B cell (primary cell): Measurements from ENCODE around the gene CDCA8. TPM values are rescaled to one million over a fixed set of nuclear protein-coding genes. Genes with fewer than 3 reads are reported as not detected.

Experiments
- ATAC-seq: fragments of 200-7000 bp; cut with Tn5 transposase; one replicate; pipeline ENCODE4 v1.10.0; 2021; ENCODE audit warnings: low read depth, mild to moderate bottlenecking, moderate number of reproducible peaks, moderate library complexity
- CTCF ChIA-PET: fragments of 350-600 bp; sonication (Branson Sonifier 250); formaldehyde crosslinking; loops from one replicate; lab custom pipeline; 2021; ENCODE audit warnings: antibody characterized with exemption, inconsistent platforms; lab: Charles Lee
- POLR2A ChIA-PET: fragments of 350-600 bp; sonication (Branson Sonifier 250); formaldehyde crosslinking; loops from one replicate; lab custom pipeline; 2021; ENCODE audit warnings: antibody characterized with exemption; lab: Charles Lee
- DNase-seq: peaks from one replicate; pipeline ENCODE4 v3.0.0; 2013
- H2AFZ ChIP-seq: 2 replicates; pipeline ENCODE4 v1.6.1; 2012; ENCODE audit warnings: mild to moderate bottlenecking, low read depth, low read length; ENCODE audit not compliant: insufficient read depth, poor library complexity, severe bottlenecking
- H3K27ac ChIP-seq, 2 donors: 1 replicate in 1 of 2; 2 replicates in 1 of 2; pipeline ENCODE4 v1.5.1; 2012 to 2013; ENCODE audit warnings: low read length in 2 of 2, mild to moderate bottlenecking in 2 of 2, moderate library complexity in 1 of 2
- H3K27me3 ChIP-seq, 4 experiments: fragments of 200-600 bp in 1 of 4; sonication (generic) in 1 of 4; replicated peaks in 1 of 4; 1 replicate in 2 of 4; 2 replicates in 2 of 4; pipeline versions ENCODE4 v1.6.1 to v1.7.0; 2013 to 2016; ENCODE audit warnings: low read length in 3 of 4, mild to moderate bottlenecking in 2 of 4, mixed read lengths in 1 of 4, moderate library complexity in 1 of 4; ENCODE audit not compliant: insufficient read depth in 4 of 4, control insufficient read depth in 3 of 4; ENCODE audit errors: control extremely low read depth in 1 of 4
- H3K36me3 ChIP-seq, 2 experiments: replicated peaks in 1 of 2; 1 replicate in 1 of 2; 2 replicates in 1 of 2; pipeline versions ENCODE4 v1.6.1 to v1.7.1; 2013; ENCODE audit warnings: low read length in 1 of 2; ENCODE audit not compliant: insufficient read depth in 2 of 2, control insufficient read depth in 1 of 2; ENCODE audit errors: control extremely low read depth in 1 of 2, extremely low read depth in 1 of 2
- H3K4me1 ChIP-seq, 2 donors: fragments of 200-600 bp in 1 of 2; sonication (generic) in 1 of 2; 1 replicate in 1 of 2; 2 replicates in 1 of 2; pipeline versions ENCODE4 v1.5.1 to v1.6.1; 2013 to 2017; ENCODE audit warnings: low read length in 2 of 2; ENCODE audit not compliant: control insufficient read depth in 2 of 2, insufficient read depth in 2 of 2
- H3K4me2 ChIP-seq: replicated peaks from 2 replicates; pipeline ENCODE3; 2012; ENCODE audit warnings: mild to moderate bottlenecking, low read depth, low read length; ENCODE audit not compliant: poor library complexity, severe bottlenecking
- H3K4me3 ChIP-seq, 5 experiments: fragments of 200-600 bp in 1 of 5; sonication (generic) in 1 of 5; 1 replicate in 3 of 5; 2 replicates in 2 of 5; pipeline versions ENCODE4 v1.5.1 to v1.7.0; 2011 to 2016; ENCODE audit warnings: low read length in 4 of 5, mild to moderate bottlenecking in 4 of 5, low read depth in 2 of 5, control low read depth in 1 of 5, moderate library complexity in 1 of 5; ENCODE audit not compliant: insufficient read depth in 1 of 5; ENCODE audit errors: control extremely low read depth in 1 of 5, extremely low read depth in 1 of 5
- H3K79me2 ChIP-seq: fragments of 200-600 bp; sonication (generic); one replicate; pipeline ENCODE4 v1.6.0; 2016; ENCODE audit warnings: low read length; ENCODE audit not compliant: control insufficient read depth, insufficient read depth
- H3K9ac ChIP-seq: fragments of 200-600 bp; sonication (generic); 2 replicates; pipeline ENCODE4 v1.6.1; 2017; ENCODE audit warnings: mild to moderate bottlenecking, low read length, moderate library complexity
- H3K9me3 ChIP-seq, 3 donors: one replicate each; pipeline versions ENCODE4 v1.6.1 to v1.7.1; 2013; ENCODE audit warnings: low read length in 2 of 3; ENCODE audit not compliant: control insufficient read depth in 2 of 3, insufficient read depth in 1 of 3; ENCODE audit errors: control extremely low read depth in 1 of 3
- H4K20me1 ChIP-seq: 2 replicates; pipeline ENCODE4 v1.6.0; 2012; ENCODE audit warnings: mild to moderate bottlenecking, low read length; ENCODE audit not compliant: insufficient read depth, control insufficient read depth, poor library complexity, severe bottlenecking
- H3K27ac Mint-ChIP-seq: one replicate; pipeline ENCODE4 v1.8.0; 2021; ENCODE audit warnings: mixed read lengths
- H3K27me3 Mint-ChIP-seq: one replicate; pipeline ENCODE4 v1.8.0; 2021; ENCODE audit warnings: mixed read lengths
- H3K4me1 Mint-ChIP-seq: one replicate; pipeline ENCODE4 v1.8.0; 2021; ENCODE audit warnings: mixed read lengths
- H3K4me3 Mint-ChIP-seq: one replicate; pipeline ENCODE4 v1.8.0; 2021; ENCODE audit warnings: mixed read lengths
- H3K9me3 Mint-ChIP-seq: one replicate; pipeline ENCODE4 v1.8.0; 2022; ENCODE audit warnings: mixed read lengths; ENCODE audit not compliant: insufficient read depth
- CTCF ChIP-seq: fragments of 200-600 bp; IDR thresholded peaks from one replicate; pipeline ENCODE4 v1.8.0; 2022; ENCODE audit warnings: antibody characterized with exemption, mild to moderate bottlenecking
- EZH2 ChIP-seq: IDR thresholded peaks from 2 replicates; pipeline ENCODE4 v1.6.1; 2012; ENCODE audit warnings: borderline replicate concordance, low read depth, mild to moderate bottlenecking, moderate library complexity, low read length; ENCODE audit not compliant: insufficient read depth, poor library complexity, severe bottlenecking
- WGBS: methylation state at CpG from one replicate; pipeline ENCODE4 v1.1.5; 2013; ENCODE audit warnings: missing lambda C conversion rate; ENCODE audit not compliant: insufficient coverage; 5-methylcytosine and 5-hydroxymethylcytosine counted together
- intact Hi-C: fragments of 100-400 bp; cut with micrococcal nuclease; formaldehyde crosslinking; loops from one replicate; pipeline ENCODE4 v1.10.0; 2022
- polyA plus RNA-seq: library from polyadenylated mRNA; depleted of rRNA; stranded (reverse); fragments of >200 nt; gene quantifications from 2 replicates; pipeline ENCODE4 v1.2.3, GENCODE V29; 2012
- total RNA-seq, 2 donors: library from RNA; stranded (reverse); fragments of 120-200 nt in 1 of 2; gene quantifications; 1 replicate in 1 of 2; 2 replicates in 1 of 2; pipeline versions ENCODE4 v1.2.3 to v1.2.4, GENCODE V29; 2013 to 2022

CDCA8 gene
- total and polyA plus RNA-seq, 2 donors (not counting 1 experiment from before 2014, with no cell fraction given): 1.3 to 1.6 TPM

- H3K27me3 Mint-ChIP-seq: no peaks in the 10 kb centered on the region
Observed at GRCh38 chr1:37714689-37715088, 22.4 kb downstream of the CDCA8 start.

GRCh38 chr1:37716321-37716720 is 24.0 kb downstream of the CDCA8 start:
- Histone ChIP-seq H3K9me3 (no peaks in the 10 kb centered on the region), H3K27ac (no peak overlapping the region), H3K36me3 (no peaks in the 10 kb centered on the region), H3K9ac (no peak overlapping the region), H4K20me1 (no peaks in the 10 kb centered on the region), H2AFZ (no peak overlapping the region), H3K4me2 (no peak overlapping the region), H3K4me3 (no peak overlapping the region), H3K27me3 (peaks cover 0 to 2% (median 0%) of the 10 kb centered on the region in 4 experiments), H3K79me2 (no peaks in the 10 kb centered on the region), H3K4me1 (no peaks in the 10 kb centered on the region)
- ChIA-PET CTCF (no interaction called here), POLR2A (no interaction called here)
- no peaks in the 10 kb centered on the region for H3K27me3 Mint-ChIP-seq
- 90% methylated on average over 2 of the region's 4 CpGs for WGBS
- DNase-seq: no peak
- no peak overlapping the region for H3K27ac Mint-ChIP-seq
- no peak for ATAC-seq
- H3K4me3 Mint-ChIP-seq: no peak overlapping the region
- no peak for TF ChIP-seq EZH2
- TF ChIP-seq CTCF: no peak
- intact Hi-C loops: no loop called here
- H3K9me3 Mint-ChIP-seq: no peaks in the 10 kb centered on the region
- H3K4me1 Mint-ChIP-seq: no peaks in the 10 kb centered on the region

More at GRCh38 chr1:37714689-37715088, 22.4 kb downstream of the CDCA8 start:
- CTCF ChIA-PET: no interaction called here
- no peaks in the 10 kb centered on the region for H3K4me1 ChIP-seq
- H3K4me2 ChIP-seq: no peak overlapping the region
- WGBS: 92% methylated on average over 3 of the region's 4 CpGs
- H3K4me3 Mint-ChIP-seq: no peak overlapping the region
- H2AFZ ChIP-seq: no peak overlapping the region
- H3K9me3 Mint-ChIP-seq: no peaks in the 10 kb centered on the region
- DNase-seq (no peak), ATAC-seq (no peak)
- no peaks in the 10 kb centered on the region for H3K36me3 ChIP-seq
- H3K4me1 Mint-ChIP-seq: no peaks in the 10 kb centered on the region
- no peaks in the 10 kb centered on the region for H3K27me3 ChIP-seq
- H4K20me1 ChIP-seq: no peaks in the 10 kb centered on the region
- H3K27ac Mint-ChIP-seq: no peak overlapping the region
- TF ChIP-seq EZH2 (no peak), CTCF (no peak)
- POLR2A ChIA-PET: no interaction called here
- no peak overlapping the region for H3K4me3 ChIP-seq
- no peak overlapping the region for H3K9ac ChIP-seq
- H3K9me3 ChIP-seq: no peaks in the 10 kb centered on the region
- no peak overlapping the region for H3K27ac ChIP-seq
- H3K79me2 ChIP-seq: no peaks in the 10 kb centered on the region
- intact Hi-C loops: no loop called here
